IPS-20b (cell line): ENCODE data around the gene WASF2.
"Not testable (repeated sequence)": the region's sequence is repeated elsewhere in the genome, so short reads cannot be mapped to it uniquely, and the experiment has no call there.

Experiments
- H3K27ac ChIP-seq: one replicate; pipeline ENCODE4 v1.5.1; 2013; ENCODE audit warnings: low read length
- H3K27me3 ChIP-seq: 2 replicates; pipeline ENCODE4 v1.6.1; 2013; ENCODE audit warnings: mild to moderate bottlenecking, low read length, inconsistent platforms; ENCODE audit not compliant: insufficient read depth
- H3K36me3 ChIP-seq: 2 replicates; pipeline ENCODE4 v1.6.1; 2013; ENCODE audit warnings: low read depth, mild to moderate bottlenecking, inconsistent platforms, low read length, moderate library complexity; ENCODE audit not compliant: insufficient read depth
- H3K4me1 ChIP-seq: 2 replicates; pipeline ENCODE4 v1.6.1; 2013; ENCODE audit warnings: mild to moderate bottlenecking, control low read depth, inconsistent platforms, low read length, moderate library complexity; ENCODE audit not compliant: insufficient read depth
- H3K4me3 ChIP-seq: 2 replicates; pipeline ENCODE4 v1.5.1; 2013; ENCODE audit warnings: mild to moderate bottlenecking, low read length, inconsistent platforms
- H3K9ac ChIP-seq: 2 replicates; pipeline ENCODE4 v1.6.1; 2013; ENCODE audit warnings: low read depth, mild to moderate bottlenecking, inconsistent platforms, low read length, moderate library complexity
- H3K9me3 ChIP-seq: 2 replicates; pipeline ENCODE4 v1.6.1; 2013; ENCODE audit warnings: mild to moderate bottlenecking, low read depth, low read length, inconsistent platforms; ENCODE audit not compliant: insufficient read depth

Gene WASF2

GRCh38 chr1:27487966-27488884, 1.7 kb downstream of the WASF2 start:
- Histone ChIP-seq H3K9me3 (no peaks in the 10 kb centered on the region), H3K27me3 (no peaks in the 10 kb centered on the region), H3K4me3 (peak overlapping the region; percentile 100), H3K27ac (no peak overlapping the region), H3K4me1 (peaks cover 12% of the 10 kb centered on the region), H3K36me3 (no peaks in the 10 kb centered on the region), H3K9ac (no peak overlapping the region; the same call in 1 of the 2 replicates)

GRCh38 chr1:27485363-27485762, 4.6 kb downstream of the WASF2 start:
- no peaks in the 10 kb centered on the region for H3K9me3 ChIP-seq
- peaks cover 12% of the 10 kb centered on the region for H3K4me1 ChIP-seq
- no peaks in the 10 kb centered on the region for H3K27me3 ChIP-seq
- no peaks in the 10 kb centered on the region for H3K36me3 ChIP-seq
- no peak overlapping the region for H3K27ac ChIP-seq
- H3K9ac ChIP-seq: no peak overlapping the region
- H3K4me3 ChIP-seq: no peak overlapping the region

GRCh38 chr1:27483659-27484058, 6.3 kb downstream of the WASF2 start:
- Histone ChIP-seq H3K27ac (no peak overlapping the region), H3K4me3 (no peak overlapping the region), H3K36me3 (no peaks in the 10 kb centered on the region), H3K9me3 (no peaks in the 10 kb centered on the region), H3K4me1 (peaks cover 8% of the 10 kb centered on the region), H3K9ac (no peak overlapping the region), H3K27me3 (no peaks in the 10 kb centered on the region)

GRCh38 chr1:27481994-27482620, 7.9 kb downstream of the WASF2 start:
- no peaks in the 10 kb centered on the region for H3K4me1 ChIP-seq
- H3K9ac ChIP-seq: no peak overlapping the region
- H3K27ac ChIP-seq: no peak overlapping the region
- no peak overlapping the region for H3K4me3 ChIP-seq
- H3K27me3 ChIP-seq: no peaks in the 10 kb centered on the region
- H3K36me3 ChIP-seq: no peaks in the 10 kb centered on the region
- no peaks in the 10 kb centered on the region for H3K9me3 ChIP-seq

GRCh38 chr1:27478098-27478497, 11.9 kb downstream of the WASF2 start:
- H3K9me3 ChIP-seq: no peaks in the 10 kb centered on the region
- no peaks in the 10 kb centered on the region for H3K27me3 ChIP-seq
- no peaks in the 10 kb centered on the region for H3K36me3 ChIP-seq
- H3K9ac ChIP-seq: no peak overlapping the region
- no peak overlapping the region for H3K27ac ChIP-seq
- no peak overlapping the region for H3K4me3 ChIP-seq
- peaks cover 6% of the 10 kb centered on the region; the same call in 1 of the 2 replicates for H3K4me1 ChIP-seq

- Histone ChIP-seq H3K4me1 (peaks cover 6% of the 10 kb centered on the region; the same call in 1 of the 2 replicates), H3K4me3 (no peak overlapping the region), H3K9me3 (no peaks in the 10 kb centered on the region), H3K27ac (no peak overlapping the region), H3K36me3 (no peaks in the 10 kb centered on the region), H3K9ac (no peak overlapping the region), H3K27me3 (no peaks in the 10 kb centered on the region)
These were observed 13.7 kb downstream of the WASF2 start for GRCh38 chr1:27476237-27476636.

- Histone ChIP-seq H3K36me3 (no peaks in the 10 kb centered on the region), H3K27me3 (no peaks in the 10 kb centered on the region), H3K27ac (no peak overlapping the region), H3K9ac (no peak overlapping the region), H3K9me3 (no peaks in the 10 kb centered on the region), H3K4me1 (peaks cover 6% of the 10 kb centered on the region; the same call in 1 of the 2 replicates), H3K4me3 (no peak overlapping the region)
These were observed 14.2 kb downstream of the WASF2 start for GRCh38 chr1:27475720-27476119.

GRCh38 chr1:27473755-27474154, 16.2 kb downstream of the WASF2 start:
- H3K27ac ChIP-seq: no peak overlapping the region
- H3K9ac ChIP-seq: no peak overlapping the region
- H3K4me1 ChIP-seq: peaks cover 6% of the 10 kb centered on the region; the same call in 1 of the 2 replicates
- no peaks in the 10 kb centered on the region for H3K36me3 ChIP-seq
- no peak overlapping the region for H3K4me3 ChIP-seq
- H3K9me3 ChIP-seq: no peaks in the 10 kb centered on the region
- H3K27me3 ChIP-seq: no peaks in the 10 kb centered on the region

- H3K4me1 ChIP-seq, H3K9ac ChIP-seq, H3K4me3 ChIP-seq, H3K27ac ChIP-seq, H3K36me3 ChIP-seq, H3K9me3 ChIP-seq, H3K27me3 ChIP-seq: not testable (repeated sequence)
These were observed 17.9 kb downstream of the WASF2 start for GRCh38 chr1:27472098-27472497.

- Histone ChIP-seq H3K4me1 (peaks cover 4% of the 10 kb centered on the region; the same call in 1 of the 2 replicates), H3K27ac (no peak overlapping the region), H3K9ac (no peak overlapping the region), H3K36me3 (no peaks in the 10 kb centered on the region), H3K9me3 (no peaks in the 10 kb centered on the region), H3K27me3 (no peaks in the 10 kb centered on the region), H3K4me3 (no peak overlapping the region)
These were observed 18.5 kb downstream of the WASF2 start for GRCh38 chr1:27471477-27471876.

GRCh38 chr1:27469334-27469733, 20.6 kb downstream of the WASF2 start:
- Histone ChIP-seq H3K27ac (no peak overlapping the region), H3K36me3 (no peaks in the 10 kb centered on the region), H3K27me3 (no peaks in the 10 kb centered on the region), H3K9me3 (no peaks in the 10 kb centered on the region), H3K4me1 (0 out of 2 replicates have a peak, but pooled peaks cover 3% of the 10 kb centered on the region), H3K4me3 (no peak overlapping the region), H3K9ac (no peak overlapping the region)

GRCh38 chr1:27468378-27468777, 21.6 kb downstream of the WASF2 start:
- H3K9ac ChIP-seq, H3K27ac ChIP-seq, H3K4me3 ChIP-seq, H3K4me1 ChIP-seq, H3K9me3 ChIP-seq, H3K36me3 ChIP-seq, H3K27me3 ChIP-seq: not testable (repeated sequence)
